Left lung (tissue), 10 donors: ENCODE data around the gene FUOM. TPM values are rescaled to one million over a fixed set of nuclear protein-coding genes. Genes with fewer than 3 reads are reported as not detected.
"Not testable (repeated sequence)": the region's sequence is repeated elsewhere in the genome, so short reads cannot be mapped to it uniquely, and the experiment has no call there.

Experiments used
- ATAC-seq: fragments of 200-7000 bp; cut with Tn5 transposase; one replicate; pipeline ENCODE4 v1.9.1; 2020; ENCODE audit warnings: moderate library complexity
- DNase-seq, 4 donors: peaks; one replicate each; pipeline ENCODE4 v3.0.0-alpha.2; 2013 to 2020
- H3K27ac ChIP-seq, 2 donors: fragments of 200-600 bp; sonication (generic) in 1 of 2; one replicate each; pipeline versions ENCODE4 v1.5.0 to v1.8.0; 2020 to 2021
- H3K27me3 ChIP-seq, 2 donors: fragments of 200-600 bp; sonication (generic) in 1 of 2; one replicate each; pipeline versions ENCODE4 v1.5.0 to v1.8.0; 2020 to 2021
- H3K36me3 ChIP-seq, 2 donors: fragments of 200-600 bp; sonication (generic) in 1 of 2; one replicate each; pipeline versions ENCODE4 v1.5.0 to v1.8.0; 2020 to 2021
- H3K4me1 ChIP-seq, 2 donors: fragments of 200-600 bp; one replicate each; pipeline ENCODE4 v1.8.0; 2021
- H3K4me3 ChIP-seq, 2 donors: fragments of 200-600 bp; sonication (generic) in 1 of 2; one replicate each; pipeline versions ENCODE4 v1.5.0 to v1.8.0; 2020 to 2021; ENCODE audit warnings: mild to moderate bottlenecking in 1 of 2
- H3K9me3 ChIP-seq, 2 donors: fragments of 200-600 bp; sonication (generic) in 1 of 2; one replicate each; pipeline versions ENCODE4 v1.5.0 to v1.8.0; 2020 to 2021
- CTCF ChIP-seq, 2 donors: fragments of 200-600 bp; sonication (generic) in 1 of 2; IDR thresholded peaks; one replicate each; pipeline versions ENCODE4 v1.5.0 to v1.8.0; 2021; ENCODE audit warnings: antibody characterized with exemption in 2 of 2
- intact Hi-C, 2 donors: fragments of 100-400 bp; cut with DNase I; formaldehyde crosslinking; loops; one replicate each; pipeline versions ENCODE4 v1.11.2 to v1.14.2; 2022
- polyA plus RNA-seq, 6 donors: library from polyadenylated mRNA; unstranded; fragments of 120-200 nt; gene quantifications; one replicate each; pipeline ENCODE4 v1.2.1, GENCODE V29; 2013; ENCODE audit not compliant: insufficient read length in 6 of 6
- total RNA-seq, 2 donors: library from RNA; stranded (reverse); fragmentation: NEBNext Ultra II Directional; extraction: Animal tissue kit (Norgen Biotek cat#: 25700); gene quantifications; one replicate each; pipeline ENCODE4 v1.2.1, GENCODE V29; 2021
- donor health status: DM: no; HTN: yes; CAD: no.
- donor health status: DM: no; HTN: no; CAD: no.

The FUOM gene
- total and polyA plus RNA-seq, 8 donors, result 6.2 to 24.1 (median 9.4) TPM

GRCh38 chr10:133324857-133325260, 33.0 kb downstream of the FUOM start:
- intact Hi-C loops, result no loop called here
- no peak for TF ChIP-seq CTCF (IDR thresholded peaks at IDR 0.05)
- H3K36me3 ChIP-seq, result no peaks in the 10 kb centered on the region
- H3K27ac ChIP-seq, result no peak overlapping the region
- ATAC-seq (no peak), DNase-seq (peak in 1 of 4 donors; percentile 68)
- peaks cover 44 to 83% of the 10 kb centered on the region in 2 donors for H3K27me3 ChIP-seq
- H3K9me3 ChIP-seq, result no peaks in the 10 kb centered on the region
- H3K4me1 ChIP-seq, result peaks cover 4 to 21% of the 10 kb centered on the region in 2 donors
- H3K4me3 ChIP-seq, result no peak overlapping the region

GRCh38 chr10:133324198-133324792, 33.5 kb downstream of the FUOM start:
- ATAC-seq (peak; percentile 73), DNase-seq (peak in 3 of 4 donors; percentile 34 to 82 (median 49))
- Histone ChIP-seq H3K36me3 (no peaks in the 10 kb centered on the region), H3K27me3 (peaks cover 44 to 83% of the 10 kb centered on the region in 2 donors), H3K4me1 (peaks cover 4 to 16% of the 10 kb centered on the region in 2 donors), H3K27ac (no peak overlapping the region), H3K4me3 (no peak overlapping the region), H3K9me3 (no peaks in the 10 kb centered on the region)
- TF ChIP-seq CTCF (IDR thresholded peaks at IDR 0.05), result no peak
- intact Hi-C loops, result no loop called here

- ATAC-seq, H3K9me3 ChIP-seq, H3K4me3 ChIP-seq, H3K36me3 ChIP-seq, intact Hi-C loops, H3K27ac ChIP-seq: not testable (repeated sequence)
- peaks cover 4 to 23% of the 10 kb centered on the region in 2 donors for H3K4me1 ChIP-seq
- peak in 1 of 4 donors; percentile 6 for DNase-seq
- peaks cover 24 to 71% of the 10 kb centered on the region in 2 donors for H3K27me3 ChIP-seq
Observed at GRCh38 chr10:133322064-133322709, 35.6 kb downstream of the FUOM start.

GRCh38 chr10:133320852-133321422, 36.9 kb downstream of the FUOM start:
- peaks cover 12 to 59% of the 10 kb centered on the region in 2 donors for H3K27me3 ChIP-seq
- intact Hi-C loops, ATAC-seq, H3K36me3 ChIP-seq, H3K4me3 ChIP-seq, H3K27ac ChIP-seq, H3K9me3 ChIP-seq: not testable (repeated sequence)
- DNase-seq, result peak in 1 of 4 donors; percentile 6
- peaks cover 4 to 20% of the 10 kb centered on the region in 2 donors for H3K4me1 ChIP-seq

- H3K9me3 ChIP-seq, result no peaks in the 10 kb centered on the region
- no peak overlapping the region for H3K4me3 ChIP-seq
- no peaks in the 10 kb centered on the region for H3K36me3 ChIP-seq
- intact Hi-C loops, result no loop called here
- ATAC-seq, result peak; percentile 98
- peaks cover 0 to 13% of the 10 kb centered on the region in 2 donors for H3K4me1 ChIP-seq
- peak; percentile 59 to 78 for TF ChIP-seq CTCF (IDR thresholded peaks at IDR 0.05)
- no peak overlapping the region for H3K27ac ChIP-seq
- peaks cover 0 to 35% of the 10 kb centered on the region in 2 donors for H3K27me3 ChIP-seq
- peak in 3 of 4 donors; percentile 52 to 93 (median 56) for DNase-seq
Observed at GRCh38 chr10:133318494-133319127, 39.2 kb downstream of the FUOM start.

- peaks cover 0 to 16% of the 10 kb centered on the region in 2 donors for H3K36me3 ChIP-seq
- no peak for TF ChIP-seq CTCF (IDR thresholded peaks at IDR 0.05)
- intact Hi-C loops, result no loop called here
- DNase-seq (no peak), ATAC-seq (no peak)
- H3K27ac ChIP-seq, result no peak overlapping the region
- H3K9me3 ChIP-seq, result no peaks in the 10 kb centered on the region
- H3K4me3 ChIP-seq, result no peak overlapping the region
- H3K27me3 ChIP-seq, result peaks cover 0 to 28% of the 10 kb centered on the region in 2 donors
- H3K4me1 ChIP-seq, result peaks cover 0 to 14% of the 10 kb centered on the region in 2 donors
Observed at GRCh38 chr10:133316732-133317131, 41.1 kb downstream of the FUOM start.
